ENCODE results near the gene CRNKL1.

Gene CRNKL1

GRCh38 chr20:19993958-19994669 is 58.2 kb downstream of the CRNKL1 start:
- Histone ChIP-seq H3K4me1 (ENCODE audit: control insufficient read depth, insufficient read depth, low read length) (peaks cover 22% of the 10 kb centered on the region), H3K9me3 (ENCODE audit: control insufficient read depth, insufficient read depth, low read length) (no peaks in the 10 kb centered on the region), H3K27me3 (ENCODE audit: control insufficient read depth, insufficient read depth, low read length) (0 out of 2 replicates have a peak, but pooled peaks cover 2% of the 10 kb centered on the region), H3K27ac (ENCODE audit: low read depth, low read length) (peak overlapping the region; percentile 83), H3K9ac (ENCODE audit: low read depth, low read length) (no peak overlapping the region), H3K36me3 (ENCODE audit: control insufficient read depth, insufficient read depth, low read length) (no peaks in the 10 kb centered on the region), H3K4me3 (ENCODE audit: low read depth, low read length) (no peak overlapping the region)

GRCh38 chr20:19992996-19993908 is 59.0 kb downstream of the CRNKL1 start:
- no peak overlapping the region for H3K4me3 ChIP-seq (ENCODE audit: low read depth, low read length)
- peaks cover 22% of the 10 kb centered on the region for H3K4me1 ChIP-seq (ENCODE audit: control insufficient read depth, insufficient read depth, low read length)
- no peaks in the 10 kb centered on the region for H3K9me3 ChIP-seq (ENCODE audit: control insufficient read depth, insufficient read depth, low read length)
- no peak overlapping the region for H3K9ac ChIP-seq (ENCODE audit: low read depth, low read length)
- 0 out of 2 replicates have a peak, but pooled peaks cover 2% of the 10 kb centered on the region for H3K27me3 ChIP-seq (ENCODE audit: control insufficient read depth, insufficient read depth, low read length)
- peak overlapping the region; percentile 83 for H3K27ac ChIP-seq (ENCODE audit: low read depth, low read length)
- H3K36me3 ChIP-seq (ENCODE audit: control insufficient read depth, insufficient read depth, low read length) = no peaks in the 10 kb centered on the region

- no peak overlapping the region for H3K4me3 ChIP-seq (ENCODE audit: low read depth, low read length)
- no peak overlapping the region for H3K9ac ChIP-seq (ENCODE audit: low read depth, low read length)
- H3K9me3 ChIP-seq (ENCODE audit: control insufficient read depth, insufficient read depth, low read length) = no peaks in the 10 kb centered on the region
- 0 out of 2 replicates have a peak, but pooled peaks cover 2% of the 10 kb centered on the region for H3K27me3 ChIP-seq (ENCODE audit: control insufficient read depth, insufficient read depth, low read length)
- H3K4me1 ChIP-seq (ENCODE audit: control insufficient read depth, insufficient read depth, low read length) = peaks cover 22% of the 10 kb centered on the region
- no peaks in the 10 kb centered on the region for H3K36me3 ChIP-seq (ENCODE audit: control insufficient read depth, insufficient read depth, low read length)
- H3K27ac ChIP-seq (ENCODE audit: low read depth, low read length) = no peak overlapping the region
These were observed 60.4 kb downstream of the CRNKL1 start for GRCh38 chr20:19991854-19992253.

- H3K36me3 ChIP-seq (ENCODE audit: control insufficient read depth, insufficient read depth, low read length) = no peaks in the 10 kb centered on the region
- 0 out of 2 replicates have a peak, but pooled peaks cover 2% of the 10 kb centered on the region for H3K27me3 ChIP-seq (ENCODE audit: control insufficient read depth, insufficient read depth, low read length)
- H3K4me3 ChIP-seq (ENCODE audit: low read depth, low read length) = no peak overlapping the region
- H3K9ac ChIP-seq (ENCODE audit: low read depth, low read length) = no peak overlapping the region
- H3K27ac ChIP-seq (ENCODE audit: low read depth, low read length) = no peak overlapping the region
- H3K9me3 ChIP-seq (ENCODE audit: control insufficient read depth, insufficient read depth, low read length) = no peaks in the 10 kb centered on the region
- H3K4me1 ChIP-seq (ENCODE audit: control insufficient read depth, insufficient read depth, low read length) = peaks cover 22% of the 10 kb centered on the region
These were observed 61.0 kb downstream of the CRNKL1 start for GRCh38 chr20:19991308-19991707.

- no peak overlapping the region for H3K27ac ChIP-seq (ENCODE audit: low read depth, low read length)
- H3K4me1 ChIP-seq (ENCODE audit: control insufficient read depth, insufficient read depth, low read length) = peaks cover 22% of the 10 kb centered on the region
- H3K36me3 ChIP-seq (ENCODE audit: control insufficient read depth, insufficient read depth, low read length) = no peaks in the 10 kb centered on the region
- no peak overlapping the region for H3K4me3 ChIP-seq (ENCODE audit: low read depth, low read length)
- H3K9me3 ChIP-seq (ENCODE audit: control insufficient read depth, insufficient read depth, low read length) = no peaks in the 10 kb centered on the region
- 0 out of 2 replicates have a peak, but pooled peaks cover 2% of the 10 kb centered on the region for H3K27me3 ChIP-seq (ENCODE audit: control insufficient read depth, insufficient read depth, low read length)
- H3K9ac ChIP-seq (ENCODE audit: low read depth, low read length) = no peak overlapping the region
These were observed 61.4 kb downstream of the CRNKL1 start for GRCh38 chr20:19990850-19991249.

GRCh38 chr20:19987046-19987445 is 65.2 kb downstream of the CRNKL1 start:
- Histone ChIP-seq H3K4me1 (ENCODE audit: control insufficient read depth, insufficient read depth, low read length) (peaks cover 5% of the 10 kb centered on the region; the same call in 1 of the 2 replicates), H3K27ac (ENCODE audit: low read depth, low read length) (no peak overlapping the region), H3K9me3 (ENCODE audit: control insufficient read depth, insufficient read depth, low read length) (no peaks in the 10 kb centered on the region), H3K9ac (ENCODE audit: low read depth, low read length) (no peak overlapping the region), H3K4me3 (ENCODE audit: low read depth, low read length) (no peak overlapping the region), H3K27me3 (ENCODE audit: control insufficient read depth, insufficient read depth, low read length) (no peaks in the 10 kb centered on the region), H3K36me3 (ENCODE audit: control insufficient read depth, insufficient read depth, low read length) (no peaks in the 10 kb centered on the region)

- H3K9me3 ChIP-seq (ENCODE audit: control insufficient read depth, insufficient read depth, low read length) = no peaks in the 10 kb centered on the region
- no peak overlapping the region for H3K9ac ChIP-seq (ENCODE audit: low read depth, low read length)
- H3K4me3 ChIP-seq (ENCODE audit: low read depth, low read length) = no peak overlapping the region
- H3K36me3 ChIP-seq (ENCODE audit: control insufficient read depth, insufficient read depth, low read length) = no peaks in the 10 kb centered on the region
- H3K27ac ChIP-seq (ENCODE audit: low read depth, low read length) = no peak overlapping the region
- H3K27me3 ChIP-seq (ENCODE audit: control insufficient read depth, insufficient read depth, low read length) = no peaks in the 10 kb centered on the region
- no peaks in the 10 kb centered on the region for H3K4me1 ChIP-seq (ENCODE audit: control insufficient read depth, insufficient read depth, low read length)
These were observed 65.8 kb downstream of the CRNKL1 start for GRCh38 chr20:19986419-19986818.

Measured in HUES48 (cell line).